Keratinocyte (primary cell): Measurements from ENCODE around the gene MS4A15. TPM values are rescaled to one million over a fixed set of nuclear protein-coding genes. Genes with fewer than 3 reads are reported as not detected.
"Not testable (repeated sequence)": the region's sequence is repeated elsewhere in the genome, so short reads cannot be mapped to it uniquely, and the experiment has no call there.

Source experiments
- DNase-seq: peaks from one replicate; pipeline ENCODE4 v3.0.0-alpha.2; 2011; ENCODE audit warnings: low read depth, missing footprints, low spot score
- FAIRE-seq: peaks from 2 replicates; lab custom pipeline; 2011; peaks lifted over from hg19 to GRCh38; lab: Jason Lieb, UNC
- H2AFZ ChIP-seq: 2 replicates; pipeline ENCODE4 v1.6.0; 2012; ENCODE audit warnings: low read length, control low read depth, inconsistent platforms; ENCODE audit not compliant: control insufficient read depth
- H3K27ac ChIP-seq: 2 replicates; pipeline ENCODE4 v1.5.1; 2011; ENCODE audit warnings: low read length; ENCODE audit not compliant: control insufficient read depth, insufficient read depth
- H3K27me3 ChIP-seq: 3 replicates; pipeline ENCODE4 v1.6.0; 2011; ENCODE audit warnings: low read length; ENCODE audit not compliant: control insufficient read depth, insufficient read depth; ENCODE audit errors: extremely low read depth
- H3K36me3 ChIP-seq, 2 experiments: 2 replicates in 1 of 2; 3 replicates in 1 of 2; pipeline ENCODE4 v1.5.1; 2011; ENCODE audit warnings: low read length in 2 of 2, mild to moderate bottlenecking in 1 of 2; ENCODE audit not compliant: control insufficient read depth in 2 of 2, insufficient read depth in 2 of 2; ENCODE audit errors: extremely low read depth in 1 of 2
- H3K4me1 ChIP-seq: 3 replicates; pipeline ENCODE4 v1.5.1; 2011; ENCODE audit warnings: low read length; ENCODE audit not compliant: control insufficient read depth, insufficient read depth; ENCODE audit errors: extremely low read depth
- H3K4me2 ChIP-seq: 3 replicates; pipeline ENCODE4 v1.6.0; 2011; ENCODE audit warnings: low read depth, low read length; ENCODE audit not compliant: control insufficient read depth, insufficient read depth; ENCODE audit errors: extremely low read depth
- H3K4me3 ChIP-seq, 3 experiments: fragments of 200-600 bp in 1 of 3; sonication (generic) in 1 of 3; 2 replicates in 2 of 3; 3 replicates in 1 of 3; pipeline ENCODE4 v1.5.1; 2011 to 2016; ENCODE audit warnings: low read length in 3 of 3, mild to moderate bottlenecking in 3 of 3, control low read depth in 2 of 3, inconsistent platforms in 1 of 3, low read depth in 1 of 3, mixed read lengths in 1 of 3, mixed run types in 1 of 3, moderate library complexity in 1 of 3; ENCODE audit not compliant: control insufficient read depth in 2 of 3, insufficient read depth in 2 of 3; ENCODE audit errors: extremely low read depth in 1 of 3
- H3K79me2 ChIP-seq: 2 replicates; pipeline ENCODE4 v1.6.0; 2012; ENCODE audit warnings: low read length; ENCODE audit not compliant: control insufficient read depth, insufficient read depth
- H3K9ac ChIP-seq: 3 replicates; pipeline ENCODE4 v1.6.0; 2011; ENCODE audit warnings: low read length; ENCODE audit not compliant: control insufficient read depth, insufficient read depth; ENCODE audit errors: extremely low read depth
- H3K9me1 ChIP-seq: 3 replicates; pipeline ENCODE4 v1.6.0; 2011; ENCODE audit warnings: low read length; ENCODE audit not compliant: control insufficient read depth, insufficient read depth; ENCODE audit errors: extremely low read depth
- H3K9me3 ChIP-seq: 2 replicates; pipeline ENCODE4 v1.5.1; 2012; ENCODE audit warnings: low read depth, low read length; ENCODE audit not compliant: control insufficient read depth
- H4K20me1 ChIP-seq: 3 replicates; pipeline ENCODE4 v1.6.0; 2011; ENCODE audit warnings: low read length; ENCODE audit not compliant: control insufficient read depth, insufficient read depth; ENCODE audit errors: extremely low read depth
- CTCF ChIP-seq, 3 experiments: IDR thresholded peaks in 1 of 3; conservative IDR thresholded peaks in 1 of 3; optimal IDR thresholded peaks in 1 of 3; 2 replicates in 2 of 3; 3 replicates in 1 of 3; pipeline versions ENCODE3 to v1.5.1; 2011; ENCODE audit warnings: low read length in 3 of 3, mild to moderate bottlenecking in 3 of 3, moderate library complexity in 2 of 3, control low read depth in 1 of 3, inconsistent platforms in 1 of 3; ENCODE audit not compliant: insufficient read depth in 2 of 3; ENCODE audit errors: extremely low read depth in 1 of 3
- EZH2 ChIP-seq: IDR thresholded peaks from one replicate; pipeline ENCODE4 v1.6.1; 2012; ENCODE audit warnings: inconsistent platforms, mild to moderate bottlenecking, low read length, moderate library complexity
- dilution Hi-C: fragments of 300-500 bp; cut with MboI; formaldehyde crosslinking; loops from one replicate; pipeline ENCODE4 v1.7.0; 2020; ENCODE audit warnings: low sequenced_read_pairs; ENCODE audit not compliant: extremely low pct_ligation_motif_present
- polyA plus RNA-seq, 5 experiments: library from polyadenylated mRNA; depleted of rRNA in 3 of 5; stranded (reverse) in 3 of 5; stranded (forward) in 1 of 5; unstranded in 1 of 5; fragments of >200 nt; gene quantifications; 1 replicate in 1 of 5; 2 replicates in 3 of 5; 3 replicates in 1 of 5; pipeline versions ENCODE4 v1.2.1 to v1.2.3, GENCODE V29; 2011 to 2012; ENCODE audit warnings: missing spikeins in 2 of 5, low read depth in 1 of 5, low replicate concordance in 1 of 5

The MS4A15 gene
- polyA plus RNA-seq, 1 donor (not counting 4 experiments of a cell fraction or from before 2014, with no cell fraction given) = 0.03 TPM

DNA sequence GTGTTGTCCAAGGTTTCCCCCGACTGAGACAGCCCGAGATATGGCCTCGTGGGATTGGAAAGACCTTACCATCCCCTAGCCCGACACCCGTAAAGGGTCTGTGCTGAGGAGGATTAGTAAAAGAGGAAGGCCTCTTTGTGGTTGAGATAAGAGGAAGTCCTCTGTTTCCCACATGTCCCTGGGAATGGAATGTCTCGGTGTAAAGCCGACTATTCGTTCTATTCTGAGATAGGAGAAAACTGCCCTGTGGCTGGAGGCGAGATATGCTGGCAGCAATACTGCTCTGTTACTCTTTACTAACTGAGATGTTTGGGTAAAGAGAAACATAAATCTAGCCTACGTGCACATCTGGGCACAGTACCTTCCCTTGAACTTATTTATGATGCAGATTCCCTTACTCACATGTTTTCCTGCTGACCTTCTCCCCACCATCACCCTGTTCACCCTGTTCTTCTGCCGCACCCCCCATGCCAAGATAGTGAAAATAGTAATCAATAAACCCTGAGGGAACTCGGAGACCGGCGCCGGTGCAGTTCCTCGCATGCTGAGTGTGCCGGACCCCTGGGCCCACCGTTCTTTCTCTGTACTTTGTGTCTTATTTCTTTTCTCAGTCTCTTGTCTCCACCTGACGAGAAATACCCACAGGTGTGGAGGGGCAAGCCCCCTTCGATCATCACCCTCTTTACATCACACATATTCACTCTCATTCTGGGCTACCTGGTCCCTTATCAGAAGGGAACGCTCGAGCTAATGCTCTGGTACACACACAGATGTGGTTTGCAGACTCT lies 3.0 kb downstream of the MS4A15 start:
- FAIRE-seq, DNase-seq, H2AFZ ChIP-seq, H3K4me3 ChIP-seq, H3K4me1 ChIP-seq, H3K27me3 ChIP-seq, H3K36me3 ChIP-seq, H3K79me2 ChIP-seq, H3K9me3 ChIP-seq, H3K9ac ChIP-seq, H3K4me2 ChIP-seq, H4K20me1 ChIP-seq, H3K27ac ChIP-seq, dilution Hi-C loops, H3K9me1 ChIP-seq: not testable (repeated sequence)

DNA sequence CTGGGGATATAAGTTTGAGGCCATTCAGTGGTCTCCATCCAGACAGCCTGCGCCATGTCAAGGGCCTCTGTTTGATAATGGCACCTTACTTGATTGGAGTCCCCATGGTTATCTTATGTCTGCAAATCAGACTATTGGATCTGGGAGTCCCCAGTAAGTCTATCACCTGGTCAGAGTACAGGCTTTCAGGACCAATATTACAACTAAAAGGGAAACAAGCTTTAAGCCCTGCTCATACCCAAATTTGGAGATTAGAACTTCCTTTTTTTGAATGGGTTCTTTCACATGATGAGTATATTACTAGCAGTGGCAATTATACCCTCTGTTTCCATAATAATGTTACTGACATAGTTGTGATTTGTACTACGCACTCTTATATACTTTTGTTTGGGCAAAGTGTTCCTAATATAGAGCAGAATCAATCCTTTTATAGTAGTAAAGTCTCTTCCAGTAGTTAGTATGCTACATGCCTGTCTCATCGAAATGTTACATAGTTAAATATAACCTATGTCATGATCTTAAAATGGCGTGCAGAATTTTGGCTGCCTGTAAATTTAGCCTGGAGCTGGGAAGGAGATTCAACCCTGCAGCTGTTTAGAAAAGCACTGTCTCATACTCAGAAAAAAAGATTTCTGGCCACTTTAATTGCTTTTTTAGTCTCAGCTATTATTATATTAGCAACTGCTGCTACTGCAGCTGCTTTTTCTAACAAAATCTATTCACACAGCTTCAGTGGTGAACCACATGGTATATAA lies 4.9 kb downstream of the MS4A15 start:
- Histone ChIP-seq H4K20me1 (no peaks in the 10 kb centered on the region), H2AFZ (no peak overlapping the region), H3K9me1 (no peaks in the 10 kb centered on the region), H3K36me3 (no peaks in the 10 kb centered on the region), H3K4me2 (no peak overlapping the region), H3K4me3 (no peak overlapping the region), H3K4me1 (no peaks in the 10 kb centered on the region), H3K27ac (no peak overlapping the region), H3K27me3 (no peaks in the 10 kb centered on the region), H3K79me2 (no peaks in the 10 kb centered on the region), H3K9me3 (no peaks in the 10 kb centered on the region), H3K9ac (no peak overlapping the region)
- dilution Hi-C loops = no loop called here
- FAIRE-seq (no peak), DNase-seq (no peak)
- no peak for TF ChIP-seq EZH2
- TF ChIP-seq CTCF (optimal IDR thresholded peaks at IDR 0.05 in 1 of 3, IDR thresholded peaks at IDR 0.05 in 1 of 3, conservative IDR thresholded peaks at IDR 0.05 in 1 of 3; ENCODE audit: extremely low read depth in 1 of 3, insufficient read depth in 2 of 3, low read length in 3 of 3) = no peak
